T47D (cell line): Measurements from ENCODE around the gene KRTAP5-1.
A peak's percentile ranks its signal among the peaks of the same experiment; 100 is the strongest.

Experiments
- DNase-seq, 2 experiments: peaks; one replicate each; pipeline versions ENCODE4 v3.0.0 to v3.0.0-alpha.2; 2011 to 2012; ENCODE audit warnings: low read depth in 1 of 2, low spot score in 1 of 2
- JUND ChIP-seq: IDR thresholded peaks from 2 replicates; pipeline ENCODE4 v1.6.1; 2012; ENCODE audit warnings: low read depth
- in situ Hi-C: cut with HindIII; loops from 2 replicates; pipeline ENCODE4 v1.10.0; 2016; ENCODE audit warnings: low sequenced_read_pairs, low pct_unique_long_range_greater_than_20kb

The KRTAP5-1 gene

DNA sequence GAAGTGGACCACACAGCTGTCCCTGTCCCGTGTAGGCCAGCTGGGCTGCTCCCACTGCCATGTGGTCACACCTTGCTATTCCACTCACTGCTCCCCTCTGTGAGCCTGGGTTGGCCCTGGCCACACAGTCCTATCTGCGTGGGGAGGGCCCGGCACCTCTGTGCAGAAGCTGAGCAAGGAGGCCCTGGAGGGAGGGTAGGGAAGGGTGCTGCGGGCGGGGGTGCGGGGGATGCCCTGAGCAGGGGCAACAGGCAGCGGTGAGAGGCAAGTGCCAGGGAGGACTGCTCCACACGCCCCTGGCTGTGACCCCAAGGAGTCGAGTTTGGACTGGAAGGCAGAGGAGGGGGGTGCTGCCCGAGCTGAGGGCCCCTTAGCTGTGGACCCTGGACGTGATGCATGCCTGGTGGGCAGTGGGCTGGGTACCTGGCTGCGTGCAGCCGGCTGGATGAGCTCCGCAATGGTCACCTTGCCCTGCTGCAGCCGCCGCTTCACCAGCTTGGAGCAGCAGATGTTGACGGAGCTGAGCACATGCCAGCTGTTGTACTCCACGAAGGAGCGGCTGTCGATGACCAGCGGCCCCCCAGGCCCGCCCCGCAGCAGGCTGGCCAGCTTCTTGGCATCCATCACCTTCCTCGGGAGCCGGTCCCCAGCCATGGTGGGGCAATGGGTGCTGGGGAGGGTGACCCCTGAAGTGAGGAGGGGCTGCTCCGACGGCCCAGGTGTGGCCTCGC is 19.7 kb downstream of the KRTAP5-1 start:
- in situ Hi-C loops: no loop called here
- DNase-seq: no peak
- no peak for TF ChIP-seq JUND

DNA sequence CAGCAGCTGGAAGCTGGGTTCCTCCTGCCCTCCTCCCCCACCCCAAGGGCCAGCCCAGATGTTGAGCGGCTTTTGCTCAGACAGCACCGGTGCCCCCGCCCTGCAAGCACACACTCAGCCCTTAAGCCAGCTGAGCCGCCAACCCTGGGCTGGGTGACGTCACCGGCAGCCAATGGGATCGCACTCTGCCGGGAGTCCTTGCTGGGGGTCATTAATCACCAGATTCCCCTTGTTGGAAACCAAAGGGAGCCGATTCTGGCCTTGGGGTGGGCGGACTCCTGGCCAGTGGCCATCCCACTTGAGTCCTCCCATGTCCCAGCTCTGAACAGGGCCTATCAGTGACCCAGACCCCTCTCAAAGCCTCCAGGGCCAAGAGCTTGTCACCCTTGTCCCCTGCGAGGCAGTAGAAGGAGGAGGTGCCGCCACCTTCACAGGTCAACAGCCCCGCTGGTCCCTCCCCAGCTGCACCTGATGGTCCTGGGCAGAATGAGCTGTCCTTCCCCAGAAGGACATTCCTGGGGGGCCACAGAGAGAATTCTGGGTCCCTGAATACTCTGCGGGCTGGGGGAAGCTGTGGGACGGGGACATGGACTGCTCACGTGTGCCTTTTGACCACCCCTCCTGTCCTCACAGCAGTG is 20.4 kb downstream of the KRTAP5-1 start:
- DNase-seq: no peak
- no peak for TF ChIP-seq JUND
- in situ Hi-C loops: no loop called here

DNA sequence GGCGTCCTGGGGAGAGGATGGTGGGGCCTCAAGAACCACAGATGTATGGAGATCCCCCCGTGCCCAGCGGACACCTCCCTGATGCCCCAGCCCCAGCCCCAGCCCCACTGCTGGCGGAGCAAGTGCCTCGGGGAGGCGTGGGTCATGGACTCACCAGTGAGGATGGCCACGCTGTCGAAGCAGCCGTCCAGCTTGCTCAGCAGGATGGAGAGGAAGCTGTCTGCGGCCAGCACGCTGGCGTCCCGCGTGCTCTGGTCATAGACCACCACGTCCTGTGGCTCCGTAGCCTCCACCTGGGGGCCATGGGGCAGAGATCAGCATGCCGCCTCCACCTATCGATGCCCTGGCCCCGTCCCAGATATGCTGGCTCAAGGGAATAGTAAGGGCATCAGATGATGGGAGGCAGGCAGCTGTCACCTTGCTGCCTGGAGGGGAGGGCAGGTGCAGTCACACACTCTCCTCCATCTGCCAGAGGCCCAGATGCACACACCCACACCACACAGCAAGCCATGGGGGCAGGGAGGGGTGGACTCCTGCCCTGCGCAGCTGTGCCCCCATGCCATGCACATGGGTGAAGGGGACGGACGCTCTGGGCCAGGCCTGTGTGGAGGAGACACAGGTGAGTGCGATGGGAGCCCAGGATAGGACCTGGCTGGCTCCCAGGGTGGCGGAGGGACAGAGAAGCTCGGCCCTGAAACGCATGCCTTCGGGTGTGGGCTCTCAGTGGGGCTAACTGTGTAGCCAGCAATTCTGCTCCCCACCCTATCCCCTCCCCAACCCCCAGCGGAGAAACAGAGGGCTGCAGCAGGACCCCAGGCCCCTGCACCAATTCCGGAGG is 21.2 kb downstream of the KRTAP5-1 start:
- in situ Hi-C loops: no loop called here
- TF ChIP-seq JUND: no peak
- DNase-seq: no peak

DNA sequence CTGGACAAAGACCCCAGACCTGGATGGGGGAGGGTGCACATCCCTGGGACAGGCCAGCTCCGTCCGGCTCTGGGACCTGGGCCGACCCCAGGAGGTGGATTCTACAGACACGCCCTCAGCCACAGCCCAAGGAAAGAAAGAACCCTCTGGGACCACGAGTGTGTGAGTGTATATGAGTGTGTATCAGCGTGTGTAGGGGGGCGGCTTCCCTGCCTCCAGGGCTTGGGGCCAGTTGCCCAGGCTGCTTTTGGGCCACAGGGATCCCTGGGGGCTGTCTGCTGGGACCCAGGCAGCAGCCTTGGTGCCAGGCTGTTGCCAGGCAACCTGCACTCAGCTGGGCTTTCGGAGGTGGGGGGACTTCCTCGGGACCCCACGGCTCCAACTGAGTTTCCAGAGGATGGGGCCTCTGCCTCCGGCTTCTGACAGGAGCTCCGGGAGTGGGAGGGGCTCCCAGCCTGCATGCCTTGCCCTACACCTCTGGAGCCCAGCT is 21.9 kb downstream of the KRTAP5-1 start:
- TF ChIP-seq JUND: no peak
- no peak for DNase-seq
- in situ Hi-C loops: no loop called here

DNA sequence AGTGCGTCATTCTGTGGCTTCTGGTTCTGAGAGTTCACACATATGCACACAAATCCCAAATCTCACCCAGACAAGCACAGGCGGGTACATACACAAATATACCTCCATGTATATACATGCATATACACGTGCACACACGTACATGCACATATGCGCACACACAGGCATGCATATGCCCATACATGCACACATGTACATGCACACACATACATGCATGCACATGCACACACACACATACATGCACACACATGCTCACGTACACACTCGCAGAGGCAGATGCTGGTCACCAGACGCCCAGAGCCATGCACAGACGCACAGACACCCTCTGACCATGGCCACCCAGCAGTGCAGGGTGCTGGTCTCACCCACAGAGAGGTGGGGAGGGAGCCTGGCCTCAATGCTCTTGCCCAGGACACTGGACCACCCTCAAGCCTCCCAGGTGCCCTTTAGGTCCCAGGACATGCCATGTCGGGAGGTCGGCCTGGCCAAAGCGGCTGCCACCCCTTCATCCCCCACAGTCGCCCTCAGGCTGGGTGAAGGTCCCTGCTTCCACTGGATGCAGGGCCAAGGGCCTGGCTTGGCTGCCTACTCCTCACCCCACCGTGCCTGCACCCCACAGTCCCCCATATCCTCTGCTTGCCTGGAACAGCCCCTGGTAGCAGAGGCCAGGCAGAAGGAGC is 22.5 kb downstream of the KRTAP5-1 start:
- no peak for DNase-seq
- in situ Hi-C loops: no loop called here
- TF ChIP-seq JUND: no peak

DNA sequence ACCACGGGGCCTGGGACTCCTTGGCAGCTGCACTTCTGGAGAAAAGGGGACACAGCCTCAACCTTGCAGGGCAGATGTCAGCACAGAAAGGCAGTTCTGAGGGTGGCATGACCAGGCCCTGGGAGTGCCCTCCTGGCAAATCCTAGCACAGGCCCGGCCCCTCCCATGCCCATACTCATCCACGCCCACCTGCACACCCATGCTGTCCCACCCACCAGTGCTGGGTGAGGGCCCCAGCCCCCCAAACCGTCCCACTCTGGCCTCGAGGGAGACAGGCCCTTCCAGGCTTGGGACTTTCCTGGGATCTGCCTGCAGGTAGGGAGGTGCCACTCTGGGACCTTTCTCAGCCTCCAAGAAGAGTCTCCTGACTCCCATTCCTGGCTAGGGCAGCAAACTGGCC is 23.1 kb downstream of the KRTAP5-1 start:
- DNase-seq: no peak
- TF ChIP-seq JUND: no peak
- in situ Hi-C loops: no loop called here

DNA sequence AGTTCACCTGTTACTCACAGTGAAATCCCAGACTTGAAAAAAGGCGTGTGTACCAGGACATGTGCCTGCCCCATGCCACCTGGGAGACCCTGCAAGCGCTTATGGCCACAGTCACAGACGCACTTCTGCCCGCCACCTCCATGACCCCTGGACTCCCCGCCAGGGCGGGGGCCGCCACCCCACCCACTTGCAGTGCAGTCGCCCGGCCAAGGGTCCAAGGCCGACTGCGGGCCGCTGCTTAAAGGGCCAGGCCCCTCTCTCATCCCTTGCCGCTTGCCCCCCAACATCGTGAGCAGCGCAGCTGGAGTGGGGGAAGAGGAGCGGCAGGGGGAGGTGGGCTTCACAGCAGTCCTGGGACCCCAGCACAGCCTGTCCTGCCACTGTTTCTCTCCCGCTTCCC is 23.8 kb downstream of the KRTAP5-1 start:
- TF ChIP-seq JUND: no peak
- in situ Hi-C loops: no loop called here
- DNase-seq: no peak

DNA sequence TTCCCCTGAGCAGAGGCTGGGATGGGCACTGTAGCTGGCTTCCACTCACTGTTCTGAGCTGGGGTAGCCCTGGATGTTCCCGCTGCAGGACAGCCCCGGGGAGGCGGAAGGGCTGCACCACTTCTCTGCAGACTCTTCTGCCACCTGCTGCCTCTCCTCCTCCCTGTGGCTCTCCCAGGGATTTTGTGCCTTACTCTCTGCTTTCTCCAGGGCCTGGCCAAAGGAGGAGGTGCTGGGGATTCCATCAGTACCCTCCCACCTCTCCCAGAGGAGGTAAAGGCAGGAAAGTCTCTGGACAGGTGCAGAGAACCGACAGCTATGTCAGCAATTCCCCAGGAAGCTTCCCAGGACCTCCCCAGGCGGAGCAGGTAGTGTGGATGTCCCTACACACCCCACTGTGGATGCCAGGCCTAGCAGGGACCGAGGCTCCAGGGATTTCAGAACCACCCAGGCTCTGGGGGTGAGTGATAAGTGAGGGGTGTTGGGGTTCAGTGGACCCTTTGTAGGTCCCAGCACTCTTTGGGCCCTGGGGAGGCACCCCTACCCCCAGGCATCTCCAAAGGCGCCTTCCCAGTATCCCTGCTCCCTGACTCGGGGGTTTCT is 24.3 kb downstream of the KRTAP5-1 start:
- in situ Hi-C loops: no loop called here
- TF ChIP-seq JUND: no peak

DNA sequence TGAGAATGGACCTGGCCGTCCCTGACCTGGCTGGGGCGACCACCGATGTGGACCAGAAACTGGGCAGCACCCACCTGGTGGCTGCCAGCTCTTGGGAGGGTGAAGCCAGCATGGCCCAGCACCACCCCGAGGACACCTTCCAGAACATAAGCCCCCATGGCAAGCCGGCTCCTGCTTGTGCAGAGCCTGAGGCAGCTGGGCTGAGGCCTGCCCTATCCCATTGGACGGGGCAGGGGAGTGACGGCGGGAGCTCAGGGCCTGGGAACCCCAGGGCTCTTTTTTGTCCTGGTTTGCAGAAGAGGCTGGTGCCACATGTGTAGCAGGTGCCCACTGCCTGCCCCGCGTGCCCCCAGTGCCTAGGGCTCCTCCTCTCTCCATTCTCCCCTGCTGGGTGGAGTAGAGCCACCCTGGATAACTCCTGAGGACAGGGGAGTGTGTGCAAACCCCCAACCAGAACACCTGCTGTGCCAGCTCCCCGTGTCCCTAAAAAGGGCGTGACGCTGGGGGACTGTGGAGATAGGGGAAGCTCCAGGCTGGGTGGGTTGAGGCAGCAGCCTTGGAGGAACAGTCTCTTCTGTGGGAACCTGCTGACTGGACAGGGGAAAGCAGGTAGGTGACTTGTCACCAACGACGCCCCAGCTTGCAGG is 25.0 kb downstream of the KRTAP5-1 start:
- no peak for TF ChIP-seq JUND
- in situ Hi-C loops: no loop called here
- DNase-seq: no peak

More for the DNA sequence above, 24.3 kb downstream of the KRTAP5-1 start:
- DNase-seq: peak in 1 of 2 experiments; percentile 44

DNA sequence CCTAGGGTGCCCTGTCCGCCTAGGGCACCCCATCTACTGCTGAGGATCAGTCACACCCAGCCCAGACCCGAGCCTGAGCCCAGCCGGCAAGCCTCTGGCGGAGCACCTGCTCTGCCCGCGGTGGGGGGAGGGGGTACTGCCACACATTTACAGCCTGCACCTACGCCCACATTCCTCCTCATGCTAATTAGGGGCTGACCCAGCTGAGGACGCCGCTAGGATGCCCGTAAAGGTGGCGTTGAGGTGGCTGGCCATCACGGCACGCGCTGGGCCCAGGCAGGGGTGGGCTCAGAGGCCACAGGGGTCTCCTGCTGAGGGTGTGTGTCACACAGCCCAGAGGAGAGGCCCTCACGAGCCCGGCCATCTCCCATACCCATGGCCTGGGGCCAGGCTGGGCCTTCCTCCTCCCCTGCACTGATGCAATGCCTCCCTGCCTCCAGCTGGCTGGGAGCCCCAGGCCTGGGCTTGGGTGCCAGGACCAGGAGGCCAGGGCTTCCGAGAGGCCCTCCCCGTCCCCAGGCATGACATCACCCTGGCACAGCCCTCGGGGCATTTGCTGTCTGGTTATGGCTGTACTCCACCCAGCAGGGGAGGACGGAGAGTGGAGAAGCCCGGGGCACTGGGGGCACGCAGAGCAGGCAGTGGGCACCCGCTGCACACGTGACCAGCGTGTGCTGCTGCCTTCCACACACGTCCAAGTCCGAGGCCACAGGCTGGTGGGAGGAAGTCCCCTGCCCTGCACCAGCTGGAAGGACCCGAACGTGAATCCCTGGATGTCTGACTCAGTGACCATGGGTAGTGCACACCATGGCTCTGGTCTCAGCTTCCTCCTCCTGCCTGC is 25.8 kb downstream of the KRTAP5-1 start:
- in situ Hi-C loops: no loop called here
- DNase-seq: peak; percentile 91 to 99
- peak; percentile 66; the same call in 1 of the 2 replicates for TF ChIP-seq JUND

DNA sequence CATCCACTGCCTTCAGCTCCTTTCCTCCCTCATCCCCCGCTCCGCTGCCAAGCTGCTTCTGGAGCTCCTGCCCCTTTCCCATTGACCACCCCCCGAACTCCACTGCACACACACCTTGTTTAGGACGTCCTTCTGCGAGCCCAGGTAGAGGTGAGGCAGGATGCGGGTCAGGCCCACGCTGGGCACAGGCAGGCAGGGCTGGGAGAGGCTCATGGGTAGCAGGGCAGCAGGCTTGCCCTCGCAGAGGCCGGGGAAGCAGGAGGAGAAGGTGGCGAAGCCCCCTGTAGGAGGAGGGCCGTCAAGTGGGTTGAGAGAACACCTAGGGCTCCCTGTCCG is 26.3 kb downstream of the KRTAP5-1 start:
- in situ Hi-C loops: no loop called here
- TF ChIP-seq JUND: no peak
- DNase-seq: no peak
